SK-N-SH treated with all-trans-retinoic acid at 6 μM for 48 hours (cell line): ENCODE measurements around the gene HEPACAM2.

Source experiments
- ATAC-seq: fragments of 200-7000 bp; cut with Tn5 transposase; 3 replicates; pipeline ENCODE4 v1.9.1; 2020; ENCODE audit warnings: mild to moderate bottlenecking, moderate library complexity
- ARNTL ChIP-seq: fragments of 450-650 bp; formaldehyde crosslinking; IDR thresholded peaks from 2 replicates; pipeline ENCODE4 v1.5.0; 2020; ENCODE audit warnings: low read depth, mild to moderate bottlenecking, moderate library complexity, borderline replicate concordance
- BACH2 ChIP-seq: fragments of 250-450 bp; sonication (Bioruptor Pico); IDR thresholded peaks from 2 replicates; pipeline ENCODE4 v1.9.0; 2021; ENCODE audit warnings: mild to moderate bottlenecking, borderline replicate concordance
- CSDC2 ChIP-seq: fragments of 250-450 bp; sonication (Bioruptor Pico); IDR thresholded peaks from 2 replicates; pipeline ENCODE4 v1.5.0; 2020; ENCODE audit warnings: mild to moderate bottlenecking, moderate library complexity
- ESRRG ChIP-seq: fragments of 250-450 bp; sonication (Bioruptor Pico); IDR thresholded peaks from 2 replicates; pipeline ENCODE4 v1.6.1; 2021; ENCODE audit warnings: mild to moderate bottlenecking
- GLIS3 ChIP-seq: fragments of 250-450 bp; sonication (Bioruptor Pico); IDR thresholded peaks from 2 replicates; pipeline ENCODE4 v1.5.0; 2020; ENCODE audit warnings: mild to moderate bottlenecking, moderate library complexity
- OSR1 ChIP-seq: fragments of 250-450 bp; sonication (Bioruptor Pico); IDR thresholded peaks from 2 replicates; pipeline ENCODE4 v1.8.0; 2022; ENCODE audit warnings: moderate library complexity, mild to moderate bottlenecking, inconsistent platforms
- PPARA ChIP-seq: fragments of 250-450 bp; sonication (Bioruptor Pico); IDR thresholded peaks from 2 replicates; pipeline ENCODE4 v1.5.0; 2020; ENCODE audit warnings: mild to moderate bottlenecking, borderline replicate concordance
- RARB ChIP-seq: fragments of 250-450 bp; sonication (Bioruptor Pico); IDR thresholded peaks from 2 replicates; pipeline ENCODE4 v1.8.0; 2021; ENCODE audit warnings: mild to moderate bottlenecking, moderate library complexity
- SNAI2 ChIP-seq: fragments of 250-450 bp; sonication (Bioruptor Pico); IDR thresholded peaks from 2 replicates; pipeline ENCODE4 v1.5.0; 2020; ENCODE audit warnings: mild to moderate bottlenecking, moderate library complexity
- TCF4 ChIP-seq: fragments of 250-450 bp; sonication (Bioruptor Pico); IDR thresholded peaks from 2 replicates; pipeline ENCODE4 v1.8.0; 2021; ENCODE audit warnings: mild to moderate bottlenecking, moderate library complexity, borderline replicate concordance
- TOX ChIP-seq: fragments of 250-450 bp; sonication (Bioruptor Pico); IDR thresholded peaks from 2 replicates; pipeline ENCODE4 v1.8.0; 2021; ENCODE audit warnings: mild to moderate bottlenecking, moderate library complexity, borderline replicate concordance
- ZC3H10 ChIP-seq: fragments of 250-450 bp; sonication (Bioruptor Pico); IDR thresholded peaks from 2 replicates; pipeline ENCODE4 v1.5.1; 2021; ENCODE audit warnings: mild to moderate bottlenecking, moderate library complexity
- ZFP3 ChIP-seq: fragments of 250-450 bp; sonication (Bioruptor Pico); IDR thresholded peaks from 2 replicates; pipeline ENCODE4 v1.5.0; 2020; ENCODE audit warnings: mild to moderate bottlenecking, moderate library complexity
- ZFP30 ChIP-seq: fragments of 450-650 bp; formaldehyde crosslinking; IDR thresholded peaks from 2 replicates; pipeline ENCODE4 v1.5.0; 2022; ENCODE audit warnings: mild to moderate bottlenecking, moderate library complexity
- ZNF565 ChIP-seq: fragments of 450-650 bp; formaldehyde crosslinking; conservative IDR thresholded peaks from 2 replicates; pipeline ENCODE4 v1.5.0; 2020; ENCODE audit warnings: low read depth, mild to moderate bottlenecking, moderate library complexity
- ZNF70 ChIP-seq: fragments of 450-650 bp; formaldehyde crosslinking; IDR thresholded peaks from 2 replicates; pipeline ENCODE4 v1.5.0; 2020; ENCODE audit warnings: mild to moderate bottlenecking, moderate library complexity
- ZNF8 ChIP-seq: fragments of 450-650 bp; formaldehyde crosslinking; IDR thresholded peaks from 2 replicates; pipeline ENCODE4 v1.5.0; 2020; ENCODE audit warnings: mild to moderate bottlenecking, moderate library complexity
- TF ChIP-seq, protein P1 (sequence below): fragments of 250-450 bp; sonication (Bioruptor Pico); IDR thresholded peaks from 2 replicates; pipeline ENCODE4 v1.8.0; 2021; ENCODE audit warnings: low read depth, mild to moderate bottlenecking, moderate library complexity, borderline replicate concordance
- TF ChIP-seq, protein P2 (sequence below): fragments of 250-450 bp; sonication (Bioruptor Pico); IDR thresholded peaks from 2 replicates; pipeline ENCODE4 v1.5.1; 2020; ENCODE audit warnings: low read depth, mild to moderate bottlenecking, moderate library complexity
- TF ChIP-seq, protein P3 (sequence below): fragments of 250-450 bp; sonication (Bioruptor Pico); IDR thresholded peaks from 2 replicates; pipeline ENCODE4 v1.8.0; 2020; ENCODE audit warnings: mild to moderate bottlenecking, moderate library complexity, borderline replicate concordance
- TF ChIP-seq, protein P4 (sequence below): fragments of 250-450 bp; sonication (Bioruptor Pico); IDR thresholded peaks from 2 replicates; pipeline ENCODE4 v1.5.0; 2020; ENCODE audit warnings: mild to moderate bottlenecking, moderate library complexity
- TF ChIP-seq, protein P5 (sequence below): fragments of 250-450 bp; sonication (Bioruptor Pico); IDR thresholded peaks from 2 replicates; pipeline ENCODE4 v1.5.1; 2021; ENCODE audit warnings: mild to moderate bottlenecking, moderate library complexity

HEPACAM2 gene

DNA sequence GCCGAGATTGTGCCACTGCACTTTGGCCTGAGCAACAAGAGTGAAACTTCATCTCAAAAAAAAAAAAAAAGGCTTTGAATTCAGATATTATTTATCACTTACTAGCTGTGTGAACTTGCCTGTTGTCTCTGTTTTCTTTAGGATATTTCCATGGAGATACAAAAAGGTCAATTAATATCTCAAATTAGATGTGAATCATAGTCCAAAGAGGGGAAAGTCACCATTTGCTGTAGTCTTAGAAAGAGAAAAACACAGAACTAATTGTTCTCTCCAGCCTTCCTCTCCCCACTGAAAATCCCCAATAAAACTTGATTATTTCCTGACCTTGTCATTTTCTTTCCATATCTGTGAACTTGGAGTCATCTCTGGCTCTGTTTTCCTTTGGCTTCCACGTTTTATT, 21.2 kb downstream of the HEPACAM2 start:
- ATAC-seq, result no peak
- TF ChIP-seq SNAI2 (CRISPR knock-in tag), result no peak
- TF ChIP-seq, protein P1, sequence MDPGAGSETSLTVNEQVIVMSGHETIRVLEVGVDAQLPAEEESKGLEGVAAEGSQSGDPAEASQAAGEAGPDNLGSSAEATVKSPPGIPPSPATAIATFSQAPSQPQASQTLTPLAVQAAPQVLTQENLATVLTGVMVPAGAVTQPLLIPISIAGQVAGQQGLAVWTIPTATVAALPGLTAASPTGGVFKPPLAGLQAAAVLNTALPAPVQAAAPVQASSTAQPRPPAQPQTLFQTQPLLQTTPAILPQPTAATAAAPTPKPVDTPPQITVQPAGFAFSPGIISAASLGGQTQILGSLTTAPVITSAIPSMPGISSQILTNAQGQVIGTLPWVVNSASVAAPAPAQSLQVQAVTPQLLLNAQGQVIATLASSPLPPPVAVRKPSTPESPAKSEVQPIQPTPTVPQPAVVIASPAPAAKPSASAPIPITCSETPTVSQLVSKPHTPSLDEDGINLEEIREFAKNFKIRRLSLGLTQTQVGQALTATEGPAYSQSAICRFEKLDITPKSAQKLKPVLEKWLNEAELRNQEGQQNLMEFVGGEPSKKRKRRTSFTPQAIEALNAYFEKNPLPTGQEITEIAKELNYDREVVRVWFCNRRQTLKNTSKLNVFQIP (CRISPR knock-in tag), result no peak
- no peak for TF ChIP-seq RARB (CRISPR knock-in tag)

DNA sequence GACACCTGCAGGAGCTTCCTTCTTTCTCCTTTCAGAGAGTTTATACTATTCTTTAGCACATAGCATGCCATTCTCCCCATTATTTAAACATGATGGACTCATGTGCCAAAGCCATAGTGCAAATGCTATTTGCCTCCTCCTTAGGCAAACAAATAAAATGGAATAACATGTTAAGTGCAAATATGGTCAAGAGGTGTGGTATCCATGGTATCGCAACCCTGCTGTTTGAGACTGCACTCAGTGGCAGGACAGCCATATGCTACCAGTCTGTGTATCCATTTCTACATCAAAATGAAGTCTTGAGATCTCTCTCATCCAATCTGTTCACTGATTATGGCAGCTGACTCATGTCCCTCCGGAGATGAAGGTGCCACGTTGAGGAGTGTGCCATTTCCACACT, 22.8 kb downstream of the HEPACAM2 start:
- TF ChIP-seq ZNF565 (no peak), TOX (CRISPR knock-in tag) (no peak), RARB (CRISPR knock-in tag) (no peak), ZNF70 (CRISPR knock-in tag) (no peak), ZNF8 (CRISPR knock-in tag) (no peak), TCF4 (CRISPR knock-in tag) (no peak), BACH2 (CRISPR knock-in tag) (no peak), GLIS3 (CRISPR knock-in tag) (no peak), ZFP30 (CRISPR knock-in tag) (no peak)
- TF ChIP-seq, protein P2, sequence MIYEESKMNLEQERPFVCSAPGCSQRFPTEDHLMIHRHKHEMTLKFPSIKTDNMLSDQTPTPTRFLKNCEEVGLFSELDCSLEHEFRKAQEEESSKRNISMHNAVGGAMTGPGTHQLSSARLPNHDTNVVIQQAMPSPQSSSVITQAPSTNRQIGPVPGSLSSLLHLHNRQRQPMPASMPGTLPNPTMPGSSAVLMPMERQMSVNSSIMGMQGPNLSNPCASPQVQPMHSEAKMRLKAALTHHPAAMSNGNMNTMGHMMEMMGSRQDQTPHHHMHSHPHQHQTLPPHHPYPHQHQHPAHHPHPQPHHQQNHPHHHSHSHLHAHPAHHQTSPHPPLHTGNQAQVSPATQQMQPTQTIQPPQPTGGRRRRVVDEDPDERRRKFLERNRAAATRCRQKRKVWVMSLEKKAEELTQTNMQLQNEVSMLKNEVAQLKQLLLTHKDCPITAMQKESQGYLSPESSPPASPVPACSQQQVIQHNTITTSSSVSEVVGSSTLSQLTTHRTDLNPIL, result no peak
- TF ChIP-seq, protein P1 (CRISPR knock-in tag), result no peak
- TF ChIP-seq, protein P3, sequence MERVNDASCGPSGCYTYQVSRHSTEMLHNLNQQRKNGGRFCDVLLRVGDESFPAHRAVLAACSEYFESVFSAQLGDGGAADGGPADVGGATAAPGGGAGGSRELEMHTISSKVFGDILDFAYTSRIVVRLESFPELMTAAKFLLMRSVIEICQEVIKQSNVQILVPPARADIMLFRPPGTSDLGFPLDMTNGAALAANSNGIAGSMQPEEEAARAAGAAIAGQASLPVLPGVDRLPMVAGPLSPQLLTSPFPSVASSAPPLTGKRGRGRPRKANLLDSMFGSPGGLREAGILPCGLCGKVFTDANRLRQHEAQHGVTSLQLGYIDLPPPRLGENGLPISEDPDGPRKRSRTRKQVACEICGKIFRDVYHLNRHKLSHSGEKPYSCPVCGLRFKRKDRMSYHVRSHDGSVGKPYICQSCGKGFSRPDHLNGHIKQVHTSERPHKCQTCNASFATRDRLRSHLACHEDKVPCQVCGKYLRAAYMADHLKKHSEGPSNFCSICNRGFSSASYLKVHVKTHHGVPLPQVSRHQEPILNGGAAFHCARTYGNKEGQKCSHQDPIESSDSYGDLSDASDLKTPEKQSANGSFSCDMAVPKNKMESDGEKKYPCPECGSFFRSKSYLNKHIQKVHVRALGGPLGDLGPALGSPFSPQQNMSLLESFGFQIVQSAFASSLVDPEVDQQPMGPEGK, result no peak
- ATAC-seq, result no peak

DNA sequence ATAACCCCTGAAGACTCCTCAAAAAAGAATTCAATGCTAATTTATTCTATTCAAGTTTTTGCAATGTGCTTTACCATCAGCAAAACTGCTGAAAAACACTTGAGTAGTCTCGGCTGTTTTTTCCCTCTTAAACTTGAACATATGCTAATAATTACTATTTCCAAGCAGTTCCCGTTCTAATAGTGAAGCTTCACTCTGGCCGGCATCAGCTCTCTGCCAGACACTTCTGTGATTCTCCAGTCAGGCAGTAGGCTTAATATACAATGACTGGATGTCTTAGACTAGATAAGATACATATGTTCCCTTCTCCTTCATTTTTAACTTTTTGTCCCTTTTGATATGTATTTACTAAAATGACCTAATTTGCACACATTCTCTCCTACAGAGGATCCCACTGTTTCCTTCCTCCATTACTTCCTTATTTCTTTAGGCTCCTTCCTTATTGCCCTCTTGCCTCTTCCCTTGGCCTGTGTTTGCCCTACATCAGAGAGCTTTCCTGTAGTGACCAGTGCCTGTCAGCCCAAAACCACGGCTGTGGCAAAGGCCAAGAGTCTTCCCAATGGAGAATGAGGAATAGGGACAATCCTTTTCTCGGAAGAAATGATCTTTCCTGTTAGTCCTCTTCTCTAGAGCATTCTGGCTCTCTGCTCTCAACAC, 23.5 kb downstream of the HEPACAM2 start:
- TF ChIP-seq CSDC2 (CRISPR knock-in tag), result no peak
- no peak for TF ChIP-seq TCF4 (CRISPR knock-in tag)
- TF ChIP-seq, protein P1 (CRISPR knock-in tag), result no peak
- TF ChIP-seq, protein P4, sequence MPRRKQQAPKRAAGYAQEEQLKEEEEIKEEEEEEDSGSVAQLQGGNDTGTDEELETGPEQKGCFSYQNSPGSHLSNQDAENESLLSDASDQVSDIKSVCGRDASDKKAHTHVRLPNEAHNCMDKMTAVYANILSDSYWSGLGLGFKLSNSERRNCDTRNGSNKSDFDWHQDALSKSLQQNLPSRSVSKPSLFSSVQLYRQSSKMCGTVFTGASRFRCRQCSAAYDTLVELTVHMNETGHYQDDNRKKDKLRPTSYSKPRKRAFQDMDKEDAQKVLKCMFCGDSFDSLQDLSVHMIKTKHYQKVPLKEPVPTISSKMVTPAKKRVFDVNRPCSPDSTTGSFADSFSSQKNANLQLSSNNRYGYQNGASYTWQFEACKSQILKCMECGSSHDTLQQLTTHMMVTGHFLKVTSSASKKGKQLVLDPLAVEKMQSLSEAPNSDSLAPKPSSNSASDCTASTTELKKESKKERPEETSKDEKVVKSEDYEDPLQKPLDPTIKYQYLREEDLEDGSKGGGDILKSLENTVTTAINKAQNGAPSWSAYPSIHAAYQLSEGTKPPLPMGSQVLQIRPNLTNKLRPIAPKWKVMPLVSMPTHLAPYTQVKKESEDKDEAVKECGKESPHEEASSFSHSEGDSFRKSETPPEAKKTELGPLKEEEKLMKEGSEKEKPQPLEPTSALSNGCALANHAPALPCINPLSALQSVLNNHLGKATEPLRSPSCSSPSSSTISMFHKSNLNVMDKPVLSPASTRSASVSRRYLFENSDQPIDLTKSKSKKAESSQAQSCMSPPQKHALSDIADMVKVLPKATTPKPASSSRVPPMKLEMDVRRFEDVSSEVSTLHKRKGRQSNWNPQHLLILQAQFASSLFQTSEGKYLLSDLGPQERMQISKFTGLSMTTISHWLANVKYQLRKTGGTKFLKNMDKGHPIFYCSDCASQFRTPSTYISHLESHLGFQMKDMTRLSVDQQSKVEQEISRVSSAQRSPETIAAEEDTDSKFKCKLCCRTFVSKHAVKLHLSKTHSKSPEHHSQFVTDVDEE, result no peak
- TF ChIP-seq ZNF565, result no peak
- TF ChIP-seq TOX (CRISPR knock-in tag), result no peak
- TF ChIP-seq OSR1 (CRISPR knock-in tag), result no peak
- no peak for TF ChIP-seq ZNF70 (CRISPR knock-in tag)
- TF ChIP-seq GLIS3 (CRISPR knock-in tag), result no peak
- no peak for TF ChIP-seq ZC3H10 (CRISPR knock-in tag)
- TF ChIP-seq ZNF8 (CRISPR knock-in tag), result no peak
- TF ChIP-seq ZFP30 (CRISPR knock-in tag), result no peak
- TF ChIP-seq PPARA, result no peak
- TF ChIP-seq, protein P3, result no peak
- TF ChIP-seq ARNTL (CRISPR knock-in tag), result no peak
- TF ChIP-seq ZFP3 (CRISPR knock-in tag), result no peak
- no peak for TF ChIP-seq ESRRG (CRISPR knock-in tag)
- TF ChIP-seq, protein P5, sequence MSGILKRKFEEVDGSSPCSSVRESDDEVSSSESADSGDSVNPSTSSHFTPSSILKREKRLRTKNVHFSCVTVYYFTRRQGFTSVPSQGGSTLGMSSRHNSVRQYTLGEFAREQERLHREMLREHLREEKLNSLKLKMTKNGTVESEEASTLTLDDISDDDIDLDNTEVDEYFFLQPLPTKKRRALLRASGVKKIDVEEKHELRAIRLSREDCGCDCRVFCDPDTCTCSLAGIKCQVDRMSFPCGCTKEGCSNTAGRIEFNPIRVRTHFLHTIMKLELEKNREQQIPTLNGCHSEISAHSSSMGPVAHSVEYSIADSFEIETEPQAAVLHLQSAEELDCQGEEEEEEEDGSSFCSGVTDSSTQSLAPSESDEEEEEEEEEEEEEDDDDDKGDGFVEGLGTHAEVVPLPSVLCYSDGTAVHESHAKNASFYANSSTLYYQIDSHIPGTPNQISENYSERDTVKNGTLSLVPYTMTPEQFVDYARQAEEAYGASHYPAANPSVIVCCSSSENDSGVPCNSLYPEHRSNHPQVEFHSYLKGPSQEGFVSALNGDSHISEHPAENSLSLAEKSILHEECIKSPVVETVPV (CRISPR knock-in tag), result no peak
- ATAC-seq, result peak; percentile 62
